ENCODE results near the gene C3orf18. TPM values are rescaled to one million over a fixed set of nuclear protein-coding genes. Genes with fewer than 3 reads are reported as not detected.

The C3orf18 gene
- total RNA-seq (2022; extraction: Qiagen RNA extraction) = 2.1 to 3.0 TPM (median 2.3 TPM) in 5 replicates

DNA sequence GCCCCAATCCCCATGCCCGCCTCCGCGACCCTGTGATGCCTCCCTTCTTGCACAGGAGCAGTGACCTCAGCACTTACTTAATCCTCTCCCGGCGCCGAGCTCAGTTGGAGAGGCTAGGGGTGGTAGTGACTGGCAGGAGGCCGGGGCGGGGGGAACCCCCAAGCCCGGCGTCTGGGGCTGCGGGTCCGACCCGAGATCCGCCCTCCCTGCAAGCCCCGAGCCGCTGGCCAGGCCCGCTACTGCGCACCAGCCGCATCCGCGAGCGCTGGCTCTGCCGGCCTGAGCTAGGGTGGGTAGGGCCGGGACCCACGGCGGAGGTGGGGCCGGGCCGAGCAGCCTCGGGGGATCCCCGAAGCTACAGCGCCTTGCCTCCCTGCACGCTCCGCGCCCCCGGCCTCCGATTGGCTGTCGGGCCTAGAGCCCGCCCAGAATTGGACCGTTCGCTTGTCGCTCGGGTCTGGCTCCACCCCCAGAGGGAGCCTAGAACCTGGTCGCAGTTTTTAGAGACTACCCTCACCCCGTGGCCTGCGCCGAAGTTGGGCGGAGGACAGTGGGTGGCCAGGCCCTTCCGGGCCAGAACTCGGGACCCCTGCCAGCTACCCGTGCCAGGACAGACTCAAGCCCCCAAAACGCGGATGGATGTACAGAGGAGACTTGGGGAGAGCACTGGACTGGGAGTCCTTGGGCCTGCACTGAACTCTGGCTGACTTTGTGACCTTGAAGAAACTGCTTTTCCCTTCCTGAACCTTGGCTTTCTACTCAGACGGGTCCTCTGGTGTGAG, at the start of gene C3orf18:
C3orf18 (minus strand) TSS at position 362 of the 782 bp plus-strand sequence. CDS start 2,048 bp downstream, outside the sequence.

DNA sequence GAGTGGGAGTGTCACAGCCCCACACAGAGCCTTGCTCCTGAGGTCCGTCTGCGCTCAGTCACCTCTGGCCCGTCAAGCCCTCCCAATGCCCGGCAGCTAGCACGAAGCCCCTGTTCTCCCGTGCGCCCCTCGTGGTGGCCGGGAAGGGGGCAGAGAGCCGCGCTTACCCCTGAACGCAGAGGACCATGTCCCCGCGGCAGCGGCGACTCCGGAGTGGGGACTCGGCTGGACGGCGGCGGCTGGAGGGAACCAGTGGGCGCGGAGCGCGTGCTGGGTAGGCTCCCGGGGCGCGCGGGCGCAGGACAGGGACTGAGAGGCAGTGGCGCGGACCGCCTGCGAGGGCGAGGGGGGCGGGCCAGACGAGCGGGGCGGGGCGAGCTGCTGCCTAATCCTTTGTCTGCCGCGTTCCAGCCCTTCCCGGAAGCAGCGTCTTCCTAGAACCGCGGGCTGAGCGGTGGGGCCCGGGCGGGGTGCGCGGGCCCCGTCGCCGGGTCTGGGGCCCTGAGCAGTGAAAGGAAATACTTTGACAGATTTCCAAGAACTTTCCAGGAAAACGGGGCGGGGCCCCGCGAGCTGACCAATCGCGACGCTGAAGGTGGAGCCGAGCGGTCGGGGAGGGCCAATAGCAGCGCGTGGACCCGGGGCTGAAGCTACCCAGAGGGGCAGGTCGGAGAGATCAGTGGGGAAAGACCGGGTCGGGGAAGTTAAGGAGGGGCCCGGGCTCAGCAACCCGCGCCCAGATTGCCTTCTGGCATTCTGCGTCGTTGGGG, 44.1 kb upstream of the C3orf18 start, which contains the start of gene CISH:
CISH (minus strand) TSS at position 311 of the 770 bp plus-strand sequence; CDS start at position 187, 124 bp downstream.

GRCh38 chr3:50568947-50569749, 1.6 kb upstream of the C3orf18 start, which contains the start of gene HEMK1:
Gene HEMK1 (plus strand): TSS chr3:50569522. CDS start chr3:50571105, 1,583 bp downstream.

Other genes starting within 250 kb of the C3orf18 start
- 21.2 to 32.4 TPM (median 31.5 TPM) in 5 replicates for gene HYAL2, start 245.0 kb downstream of the C3orf18 start, total RNA-seq (2022; extraction: Qiagen RNA extraction)
- gene TUSC2, start 239.5 kb downstream of the C3orf18 start, total RNA-seq (2022; extraction: Qiagen RNA extraction) = 25.0 to 42.3 TPM (median 40.7 TPM) in 5 replicates
- gene RASSF1, start 226.9 kb downstream of the C3orf18 start, total RNA-seq (2022; extraction: Qiagen RNA extraction) = 16.1 to 20.9 TPM (median 20.4 TPM) in 5 replicates
- 1.1 to 1.3 TPM (median 1.2 TPM) in 5 replicates for gene ZMYND10, start 222.0 kb downstream of the C3orf18 start, total RNA-seq (2022; extraction: Qiagen RNA extraction)
- 12.4 to 14.6 TPM (median 13.9 TPM) in 5 replicates for gene NPRL2, start 217.0 kb downstream of the C3orf18 start, total RNA-seq (2022; extraction: Qiagen RNA extraction)
- gene CYB561D2, start 216.9 kb downstream of the C3orf18 start, total RNA-seq (2022; extraction: Qiagen RNA extraction) = 14.1 to 20.6 TPM (median 20.1 TPM) in 5 replicates
- 35.5 to 49.0 TPM (median 48.1 TPM) in 5 replicates for gene TMEM115, start 208.2 kb downstream of the C3orf18 start, total RNA-seq (2022; extraction: Qiagen RNA extraction)
- gene CACNA2D2, start 64.1 kb downstream of the C3orf18 start, total RNA-seq (2022; extraction: Qiagen RNA extraction) = 0.50 to 0.79 TPM (median 0.72 TPM) in 5 replicates
- 4.0 to 7.5 TPM (median 5.8 TPM) in 5 replicates for gene HEMK1, start 1.8 kb upstream of the C3orf18 start, total RNA-seq (2022; extraction: Qiagen RNA extraction)
- 0.32 to 0.79 TPM (median 0.57 TPM) in 5 replicates for gene CISH, start 44.0 kb upstream of the C3orf18 start, total RNA-seq (2022; extraction: Qiagen RNA extraction)
- 24.2 to 28.7 TPM (median 28.3 TPM) in 5 replicates for gene MAPKAPK3, start 49.4 kb upstream of the C3orf18 start, total RNA-seq (2022; extraction: Qiagen RNA extraction)
- gene DOCK3, start 107.2 kb upstream of the C3orf18 start, total RNA-seq (2022; extraction: Qiagen RNA extraction) = 0.34 to 0.45 TPM (median 0.37 TPM) in 5 replicates

All from A549 treated with Mapracorat at 1 μM for 4 hours (cell line).